GM18870 (cell line): Measurements from ENCODE around the gene TMEM43.

ENCODE experiments used
- ATAC-seq: cut with Tn5 transposase; IDR thresholded peaks from one replicate; pipeline ENCODE4 v1.9.1; 2021; ENCODE audit warnings: moderate library complexity; ENCODE audit not compliant: unreplicated experiment

The TMEM43 gene

GRCh38 chr3:14137445-14137844 lies 12.6 kb downstream of the TMEM43 start:
- no peak for ATAC-seq

- ATAC-seq, result no peak
Measured at GRCh38 chr3:14138109-14138877, 13.4 kb downstream of the TMEM43 start.

GRCh38 chr3:14138878-14139655 lies 14.2 kb downstream of the TMEM43 start:
- ATAC-seq, result no peak

GRCh38 chr3:14139771-14140170 lies 14.9 kb downstream of the TMEM43 start:
- ATAC-seq, result no peak

GRCh38 chr3:14140668-14141067 lies 15.8 kb downstream of the TMEM43 start:
- ATAC-seq, result no peak

GRCh38 chr3:14141144-14141543 lies 16.3 kb downstream of the TMEM43 start:
- no peak for ATAC-seq

GRCh38 chr3:14141602-14142341 lies 16.9 kb downstream of the TMEM43 start:
- no peak for ATAC-seq

GRCh38 chr3:14142567-14143270 lies 17.9 kb downstream of the TMEM43 start:
- ATAC-seq, result no peak

- ATAC-seq, result no peak
Measured at GRCh38 chr3:14143271-14144225, 18.7 kb downstream of the TMEM43 start.

GRCh38 chr3:14144423-14145075 lies 19.7 kb downstream of the TMEM43 start:
- ATAC-seq, result peak; percentile 96

- ATAC-seq, result no peak
Measured at GRCh38 chr3:14145236-14145635, 20.4 kb downstream of the TMEM43 start.

- no peak for ATAC-seq
Measured at GRCh38 chr3:14145670-14146380, 21.0 kb downstream of the TMEM43 start.

- ATAC-seq, result no peak
Measured at GRCh38 chr3:14146381-14147065, 21.7 kb downstream of the TMEM43 start.

GRCh38 chr3:14147066-14147435 lies 22.2 kb downstream of the TMEM43 start:
- no peak for ATAC-seq

- no peak for ATAC-seq
Measured at GRCh38 chr3:14147617-14148016, 22.8 kb downstream of the TMEM43 start.

- no peak for ATAC-seq
Measured at GRCh38 chr3:14148041-14148985, 23.5 kb downstream of the TMEM43 start.

GRCh38 chr3:14150078-14150477 lies 25.2 kb downstream of the TMEM43 start:
- ATAC-seq, result no peak
